CD4-positive, alpha-beta T cell treated with Interleukin-1 beta for 1 hour (primary cell): ENCODE data around the gene ACSL5.
A peak's percentile ranks its signal among the peaks of the same experiment; 100 is the strongest.

ENCODE experiments used
- DNase-seq, 2 donors: peaks; one replicate each; pipeline ENCODE4 v3.0.0-alpha.2; 2020 to 2022

The ACSL5 gene

DNA sequence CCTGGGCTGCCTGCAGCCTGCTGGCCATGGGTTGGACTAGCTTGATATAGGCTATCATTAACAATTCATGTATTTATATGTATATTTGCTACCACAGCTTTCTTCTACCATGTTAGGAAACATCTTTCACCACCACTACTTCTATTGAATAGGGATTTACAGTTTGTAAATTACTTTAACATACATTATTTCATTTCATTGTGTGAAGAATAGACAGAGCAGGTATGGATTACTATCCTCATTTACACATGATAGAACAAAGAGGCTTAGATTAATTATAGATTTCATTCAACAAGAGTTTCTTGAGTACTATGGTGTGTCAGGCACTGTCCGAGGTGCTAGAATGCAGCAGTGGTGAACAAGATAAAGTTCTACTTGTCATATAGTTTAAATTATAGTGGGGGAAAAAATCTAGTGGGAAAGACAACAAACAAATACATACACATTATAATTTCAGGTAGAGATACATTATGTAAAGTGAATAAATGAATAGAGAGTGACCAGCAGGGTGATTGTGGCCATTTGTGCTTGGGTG, 93.7 kb downstream of the ACSL5 start:
- no peak for DNase-seq

DNA sequence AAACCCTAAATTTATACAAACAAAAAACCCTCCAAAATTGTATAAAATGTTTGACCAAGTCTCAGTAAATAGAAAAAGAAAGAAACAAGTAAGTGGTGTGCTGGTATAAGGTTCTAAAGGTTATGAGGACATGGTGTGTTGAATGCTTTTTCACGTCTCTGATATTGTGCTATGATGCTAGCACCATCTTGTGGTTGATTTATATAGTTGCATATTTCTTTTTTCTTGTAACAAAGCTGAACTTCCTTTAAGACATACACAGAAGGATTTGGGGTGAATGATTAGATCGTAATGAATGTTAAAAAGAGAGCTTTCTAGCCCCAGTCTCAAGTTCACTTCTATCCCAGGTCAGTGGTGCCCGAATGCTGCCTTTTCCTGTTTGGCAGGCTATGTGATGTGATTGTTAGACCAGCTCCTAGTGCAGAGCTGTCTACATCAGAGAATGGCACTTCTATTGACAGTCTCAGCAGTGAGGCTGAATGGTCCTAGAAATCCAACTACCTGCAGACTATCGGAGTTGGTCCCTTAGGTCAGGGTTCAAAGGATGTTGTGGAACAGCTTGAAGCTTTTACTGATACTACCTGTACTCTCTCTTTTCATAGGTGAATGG, 98.1 kb downstream of the ACSL5 start:
- peak in 1 of 2 donors; percentile 51 for DNase-seq

DNA sequence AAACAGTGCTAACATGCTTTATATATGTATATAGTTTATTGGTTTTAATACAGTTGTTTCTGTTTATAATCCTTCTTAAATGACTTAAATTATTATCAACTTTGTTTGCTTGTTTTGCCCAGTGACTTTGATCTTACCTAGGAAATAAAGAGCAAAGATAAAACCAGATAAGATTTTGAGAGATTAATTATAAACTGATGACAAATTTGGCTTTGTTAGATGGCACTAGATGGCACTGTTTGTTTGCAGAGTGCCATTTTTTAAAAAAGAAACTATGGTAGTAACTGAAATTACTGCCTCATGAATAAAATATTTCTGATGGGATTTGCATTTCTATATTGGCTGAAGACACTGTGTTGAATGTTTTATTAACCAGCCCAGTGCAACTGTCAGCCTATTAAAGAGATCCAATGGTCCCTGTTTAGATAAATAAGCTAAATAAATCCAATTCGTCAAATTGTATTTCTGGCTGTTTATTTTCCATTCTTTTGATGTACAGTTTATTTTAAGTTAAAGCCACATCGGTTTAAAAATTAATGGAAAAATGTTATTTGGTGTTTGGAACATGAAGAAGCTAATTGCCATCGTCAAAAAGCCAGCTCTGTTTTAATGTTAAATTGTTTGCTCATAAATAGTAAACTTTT, 101.8 kb downstream of the ACSL5 start:
- DNase-seq, result peak in 1 of 2 donors; percentile 5
